Stimulated activated CD4-positive, alpha-beta T cell treated with anti-CD3 and anti-CD28 coated beads, Interleukin-15, amount 100 ng/mL, for 24 hours (primary cell): ENCODE measurements around the gene ARHGEF38.

Source experiments
- DNase-seq: peaks from one replicate; pipeline ENCODE4 v3.0.0-alpha.2; 2020

ARHGEF38 gene

GRCh38 chr4:105551965-105552746, at the start of gene ARHGEF38:
ARHGEF38 (plus strand) TSS chr4:105552620; CDS start chr4:105552766, 146 bp downstream.
- DNase-seq = no peak

GRCh38 chr4:105503484-105503883, 48.9 kb upstream of the ARHGEF38 start:
- DNase-seq = no peak

GRCh38 chr4:105504744-105505143, 47.7 kb upstream of the ARHGEF38 start:
- DNase-seq = no peak

GRCh38 chr4:105509291-105509690, 43.1 kb upstream of the ARHGEF38 start:
- no peak for DNase-seq

- DNase-seq = no peak
Observed at GRCh38 chr4:105509714-105510113, 42.7 kb upstream of the ARHGEF38 start.

GRCh38 chr4:105510245-105510644, 42.2 kb upstream of the ARHGEF38 start:
- no peak for DNase-seq

GRCh38 chr4:105520819-105521790, 31.3 kb upstream of the ARHGEF38 start:
- peak; percentile 18 for DNase-seq

- DNase-seq = no peak
Observed at GRCh38 chr4:105526656-105527055, 25.8 kb upstream of the ARHGEF38 start.

- no peak for DNase-seq
Observed at GRCh38 chr4:105527081-105527480, 25.3 kb upstream of the ARHGEF38 start.

- DNase-seq = no peak
Observed at GRCh38 chr4:105536601-105537000, 15.8 kb upstream of the ARHGEF38 start.

GRCh38 chr4:105541420-105541819, 11.0 kb upstream of the ARHGEF38 start:
- no peak for DNase-seq

- DNase-seq = no peak
Observed at GRCh38 chr4:105542039-105542438, 10.4 kb upstream of the ARHGEF38 start.

GRCh38 chr4:105543346-105543745, 9.1 kb upstream of the ARHGEF38 start:
- no peak for DNase-seq

- no peak for DNase-seq
Observed at GRCh38 chr4:105543881-105544280, 8.5 kb upstream of the ARHGEF38 start.

GRCh38 chr4:105544520-105545286, 7.7 kb upstream of the ARHGEF38 start:
- no peak for DNase-seq

GRCh38 chr4:105546086-105546485, 6.3 kb upstream of the ARHGEF38 start:
- no peak for DNase-seq

GRCh38 chr4:105547769-105548168, 4.7 kb upstream of the ARHGEF38 start:
- no peak for DNase-seq

GRCh38 chr4:105548483-105548882, 3.9 kb upstream of the ARHGEF38 start:
- no peak for DNase-seq

GRCh38 chr4:105550641-105551040, 1.8 kb upstream of the ARHGEF38 start:
- no peak for DNase-seq

- no peak for DNase-seq
Observed at GRCh38 chr4:105555409-105555808, 3.0 kb downstream of the ARHGEF38 start.

GRCh38 chr4:105556206-105556605, 3.8 kb downstream of the ARHGEF38 start:
- no peak for DNase-seq

GRCh38 chr4:105558277-105558676, 5.9 kb downstream of the ARHGEF38 start:
- no peak for DNase-seq

GRCh38 chr4:105560421-105560848, 8.0 kb downstream of the ARHGEF38 start:
- no peak for DNase-seq
